ENCODE data around the gene GRIK4.

- TF ChIP-seq GATA3 (IDR thresholded peaks at IDR 0.05; ENCODE audit: low read depth, low read length) (no peak), GATA2 (IDR thresholded peaks at IDR 0.05; ENCODE audit: low read depth, low read length) (no peak)
Observed at GRCh38 chr11:120769906-120770305, 258.4 kb downstream of the GRIK4 start.
